Mesenchymal stem cell (in vitro differentiated cells and primary cell): ENCODE data around the gene ZBTB11.
"Not testable (repeated sequence)": the region's sequence is repeated elsewhere in the genome, so short reads cannot be mapped to it uniquely, and the experiment has no call there.

ENCODE experiments used
- DNase-seq: peaks from one replicate; pipeline ENCODE4 v3.0.0-alpha.2; 2013
- H2AFZ ChIP-seq: one replicate; pipeline ENCODE4 v1.6.1; 2013; ENCODE audit warnings: low read depth, mild to moderate bottlenecking, control low read depth, inconsistent platforms, low read length, moderate library complexity
- H2AK5ac ChIP-seq: 2 replicates; pipeline ENCODE4 v1.6.1; 2013; ENCODE audit warnings: low read length, moderate library complexity, mild to moderate bottlenecking, inconsistent platforms; ENCODE audit not compliant: severe bottlenecking
- H2BK120ac ChIP-seq: one replicate; pipeline ENCODE4 v1.6.1; 2013; ENCODE audit warnings: low read depth, mild to moderate bottlenecking, inconsistent platforms, low read length, moderate library complexity
- H2BK12ac ChIP-seq, 2 experiments: one replicate each; pipeline ENCODE4 v1.6.1; 2013; ENCODE audit warnings: inconsistent platforms in 2 of 2, low read length in 2 of 2, mild to moderate bottlenecking in 2 of 2, moderate library complexity in 2 of 2, control low read depth in 1 of 2
- H2BK15ac ChIP-seq: one replicate; pipeline ENCODE4 v1.6.1; 2013; ENCODE audit warnings: mild to moderate bottlenecking, low read depth, inconsistent platforms; ENCODE audit not compliant: poor library complexity, severe bottlenecking
- H2BK5ac ChIP-seq: 2 replicates; pipeline ENCODE4 v1.6.1; 2013; ENCODE audit warnings: low read depth, mild to moderate bottlenecking, low read length, control low read depth, inconsistent platforms; ENCODE audit not compliant: poor library complexity, severe bottlenecking
- H3K14ac ChIP-seq, 2 experiments: one replicate each; pipeline ENCODE4 v1.6.1; 2013; ENCODE audit warnings: inconsistent platforms in 2 of 2, low read length in 2 of 2, control low read depth in 1 of 2, mild to moderate bottlenecking in 1 of 2, moderate library complexity in 1 of 2
- H3K18ac ChIP-seq, 2 experiments: one replicate each; pipeline ENCODE4 v1.6.1; 2013; ENCODE audit warnings: inconsistent platforms in 2 of 2, low read length in 2 of 2, control low read depth in 1 of 2, low read depth in 1 of 2, mild to moderate bottlenecking in 1 of 2
- H3K23ac ChIP-seq, 2 experiments: one replicate each; pipeline ENCODE4 v1.6.1; 2013; ENCODE audit warnings: inconsistent platforms in 2 of 2, low read length in 2 of 2, mild to moderate bottlenecking in 2 of 2, moderate library complexity in 2 of 2, control low read depth in 1 of 2
- H3K27ac ChIP-seq: 2 replicates; pipeline ENCODE4 v1.5.1; 2013; ENCODE audit warnings: mild to moderate bottlenecking, moderate library complexity, low read length, control low read depth, inconsistent platforms; ENCODE audit not compliant: poor library complexity, severe bottlenecking
- H3K27me3 ChIP-seq, 2 experiments: 2 replicates each; pipeline versions ENCODE4 v1.6.1 to v1.7.0; 2013; ENCODE audit warnings: low read length in 2 of 2, mild to moderate bottlenecking in 2 of 2, moderate library complexity in 2 of 2, control low read depth in 1 of 2, inconsistent platforms in 1 of 2; ENCODE audit not compliant: control insufficient read depth in 1 of 2, insufficient read depth in 1 of 2
- H3K36me3 ChIP-seq, 2 experiments: 2 replicates each; pipeline versions ENCODE4 v1.6.1 to v1.7.0; 2013; ENCODE audit warnings: low read length in 2 of 2, control low read depth in 1 of 2, inconsistent platforms in 1 of 2, low read depth in 1 of 2, mild to moderate bottlenecking in 1 of 2; ENCODE audit not compliant: insufficient read depth in 2 of 2, control insufficient read depth in 1 of 2
- H3K4ac ChIP-seq, 2 experiments: one replicate each; pipeline ENCODE4 v1.6.1; 2013; ENCODE audit warnings: inconsistent platforms in 2 of 2, low read length in 2 of 2, mild to moderate bottlenecking in 2 of 2, moderate library complexity in 2 of 2, control low read depth in 1 of 2, low read depth in 1 of 2
- H3K4me1 ChIP-seq: 2 replicates; pipeline ENCODE4 v1.6.1; 2013; ENCODE audit warnings: low read depth, low read length, control low read depth; ENCODE audit not compliant: control insufficient read depth, insufficient read depth
- H3K4me2 ChIP-seq: 2 replicates; pipeline ENCODE4 v1.6.1; 2013; ENCODE audit warnings: low read length, mild to moderate bottlenecking, inconsistent platforms; ENCODE audit not compliant: poor library complexity, severe bottlenecking
- H3K4me3 ChIP-seq, 2 experiments: 2 replicates each; pipeline versions ENCODE4 v1.5.1 to v1.7.0; 2013; ENCODE audit warnings: low read length in 2 of 2, mild to moderate bottlenecking in 2 of 2, control low read depth in 1 of 2, low read depth in 1 of 2; ENCODE audit not compliant: insufficient read depth in 1 of 2
- H3K79me1 ChIP-seq: replicated peaks from 2 replicates; pipeline ENCODE4 v1.6.1; 2013; ENCODE audit warnings: mild to moderate bottlenecking, control low read depth, low read length, inconsistent platforms; ENCODE audit not compliant: poor library complexity, severe bottlenecking
- H3K9ac ChIP-seq: 2 replicates; pipeline ENCODE4 v1.7.0; 2013; ENCODE audit warnings: mild to moderate bottlenecking, low read length, moderate library complexity
- H3K9me3 ChIP-seq: 2 replicates; pipeline ENCODE4 v1.7.0; 2013; ENCODE audit warnings: mild to moderate bottlenecking, low read length; ENCODE audit not compliant: control insufficient read depth
- H4K8ac ChIP-seq: one replicate; pipeline ENCODE4 v1.6.1; 2013; ENCODE audit warnings: inconsistent platforms, mild to moderate bottlenecking, low read length, moderate library complexity
- H4K91ac ChIP-seq: one replicate; pipeline ENCODE4 v1.6.1; 2013; ENCODE audit warnings: mild to moderate bottlenecking, low read length, inconsistent platforms
- WGBS: methylation state at CpG from one replicate; pipeline ENCODE4 v1.1.7; 2013; ENCODE audit warnings: mixed read lengths; 5-methylcytosine and 5-hydroxymethylcytosine counted together

Gene ZBTB11

GRCh38 chr3:101631959-101632358 is 45.0 kb downstream of the ZBTB11 start:
- not testable (repeated sequence) for H3K4me3 ChIP-seq, DNase-seq, H3K14ac ChIP-seq, H3K9ac ChIP-seq, H3K23ac ChIP-seq, H2AK5ac ChIP-seq, H2BK15ac ChIP-seq, H2BK120ac ChIP-seq, H3K4me2 ChIP-seq, H3K4me1 ChIP-seq, H3K9me3 ChIP-seq, H2BK12ac ChIP-seq, H4K91ac ChIP-seq, H3K27me3 ChIP-seq, H3K27ac ChIP-seq, H3K18ac ChIP-seq, H2BK5ac ChIP-seq, H2AFZ ChIP-seq, H3K4ac ChIP-seq, H3K79me1 ChIP-seq, H3K36me3 ChIP-seq, H4K8ac ChIP-seq
- 95% methylated on average over 8 of the region's 8 CpGs for WGBS

- no peak for DNase-seq
Measured at GRCh38 chr3:101631098-101631796, 45.7 kb downstream of the ZBTB11 start.

GRCh38 chr3:101629219-101629618 is 47.7 kb downstream of the ZBTB11 start:
- H3K4me1 ChIP-seq, result no peaks in the 10 kb centered on the region
- no peaks in the 10 kb centered on the region for H3K79me1 ChIP-seq
- no peak overlapping the region for H3K18ac ChIP-seq
- no peak overlapping the region for H2BK5ac ChIP-seq
- H3K9me3 ChIP-seq, result no peaks in the 10 kb centered on the region
- H4K91ac ChIP-seq, result no peak overlapping the region
- H2BK15ac ChIP-seq, result no peak overlapping the region
- no peak overlapping the region for H3K4me3 ChIP-seq
- H2AK5ac ChIP-seq, result no peak overlapping the region
- no peak overlapping the region for H3K23ac ChIP-seq
- H3K9ac ChIP-seq, result no peak overlapping the region
- no peak for DNase-seq
- no peaks in the 10 kb centered on the region for H3K36me3 ChIP-seq
- no peak overlapping the region for H4K8ac ChIP-seq
- H3K27me3 ChIP-seq, result peaks cover 0 to 1% of the 10 kb centered on the region in 2 experiments
- no peak overlapping the region for H2AFZ ChIP-seq
- H3K14ac ChIP-seq, result no peak overlapping the region
- no peak overlapping the region for H3K4ac ChIP-seq
- no peak overlapping the region for H2BK120ac ChIP-seq
- no peak overlapping the region for H2BK12ac ChIP-seq
- H3K27ac ChIP-seq, result no peak overlapping the region
- no peak overlapping the region for H3K4me2 ChIP-seq

More at GRCh38 chr3:101631098-101631796, 45.7 kb downstream of the ZBTB11 start:
- Histone ChIP-seq H2BK5ac (no peak overlapping the region), H2BK12ac (no peak overlapping the region), H3K4ac (no peak overlapping the region), H3K79me1 (no peaks in the 10 kb centered on the region), H3K9ac (no peak overlapping the region), H3K27me3 (peaks cover 0 to 9% of the 10 kb centered on the region in 2 experiments), H2AFZ (no peak overlapping the region), H3K18ac (no peak overlapping the region), H2BK120ac (no peak overlapping the region), H3K23ac (no peak overlapping the region), H2AK5ac (no peak overlapping the region), H3K4me1 (peaks cover 2% of the 10 kb centered on the region), H4K8ac (no peak overlapping the region), H2BK15ac (no peak overlapping the region), H3K14ac (no peak overlapping the region), H4K91ac (no peak overlapping the region), H3K9me3 (no peaks in the 10 kb centered on the region), H3K4me3 (no peak overlapping the region), H3K27ac (no peak overlapping the region), H3K4me2 (no peak overlapping the region), H3K36me3 (no peaks in the 10 kb centered on the region)
- no CpG with 5 or more reads among the region's 1 CpG for WGBS

GRCh38 chr3:101625879-101626278 is 51.1 kb downstream of the ZBTB11 start:
- Histone ChIP-seq H2BK15ac (no peak overlapping the region), H3K4me2 (no peak overlapping the region), H3K27me3 (no peaks in the 10 kb centered on the region), H3K79me1 (no peaks in the 10 kb centered on the region), H2BK12ac (no peak overlapping the region), H3K27ac (no peak overlapping the region), H3K4ac (no peak overlapping the region), H2AFZ (no peak overlapping the region), H2BK120ac (no peak overlapping the region), H2BK5ac (no peak overlapping the region), H3K9ac (no peak overlapping the region), H3K9me3 (no peaks in the 10 kb centered on the region), H3K18ac (no peak overlapping the region), H4K91ac (no peak overlapping the region), H3K23ac (no peak overlapping the region), H3K4me3 (no peak overlapping the region), H4K8ac (no peak overlapping the region), H3K14ac (no peak overlapping the region), H3K36me3 (no peaks in the 10 kb centered on the region), H2AK5ac (no peak overlapping the region), H3K4me1 (no peaks in the 10 kb centered on the region)
- DNase-seq, result no peak
- WGBS, result 85% methylated on average over 1 of the region's 2 CpGs
